Measurements from ENCODE around the gene CTSK.

Gene CTSK

GRCh38 chr1:150820730-150821512 lies 12.9 kb upstream of the CTSK start:
- no peak for TF ChIP-seq CTCF (IDR thresholded peaks at IDR 0.05)
- Mint-ChIP-seq H3K27me3 (ENCODE audit: low read depth, poor library complexity) (no peaks in the 10 kb centered on the region), H3K27ac (peak overlapping the region; percentile 42), H3K4me1 (no peaks in the 10 kb centered on the region), H3K36me3 (ENCODE audit: low read depth) (peaks cover 35% of the 10 kb centered on the region), H3K9me3 (no peaks in the 10 kb centered on the region), H3K4me3 (no peak overlapping the region)
- DNase-seq: no peak

- peaks cover 26% of the 10 kb centered on the region for H3K36me3 Mint-ChIP-seq (ENCODE audit: low read depth)
- H3K27me3 Mint-ChIP-seq (ENCODE audit: low read depth, poor library complexity): no peaks in the 10 kb centered on the region
Measured at GRCh38 chr1:150815871-150816270, 7.8 kb upstream of the CTSK start.

GRCh38 chr1:150813028-150813707 lies 5.1 kb upstream of the CTSK start:
- H3K36me3 Mint-ChIP-seq (ENCODE audit: low read depth): peaks cover 23% of the 10 kb centered on the region
- H3K4me3 Mint-ChIP-seq: no peak overlapping the region
- H3K27me3 Mint-ChIP-seq (ENCODE audit: low read depth, poor library complexity): no peaks in the 10 kb centered on the region
- H3K9me3 Mint-ChIP-seq: no peaks in the 10 kb centered on the region
- H3K27ac Mint-ChIP-seq: no peak overlapping the region
- peaks cover 8% of the 10 kb centered on the region for H3K4me1 Mint-ChIP-seq
- TF ChIP-seq CTCF (IDR thresholded peaks at IDR 0.05): peak; percentile 63
- DNase-seq: peak; percentile 45

More at GRCh38 chr1:150815871-150816270, 7.8 kb upstream of the CTSK start:
- DNase-seq: no peak
- Mint-ChIP-seq H3K4me3 (no peak overlapping the region), H3K9me3 (no peaks in the 10 kb centered on the region), H3K27ac (peak overlapping the region; percentile 70), H3K4me1 (no peaks in the 10 kb centered on the region)
- no peak for TF ChIP-seq CTCF (IDR thresholded peaks at IDR 0.05)

GRCh38 chr1:150810958-150811659 lies 3.0 kb upstream of the CTSK start:
- H3K9me3 Mint-ChIP-seq: no peaks in the 10 kb centered on the region
- H3K4me1 Mint-ChIP-seq: peaks cover 29% of the 10 kb centered on the region
- H3K27me3 Mint-ChIP-seq (ENCODE audit: low read depth, poor library complexity): no peaks in the 10 kb centered on the region
- peaks cover 13% of the 10 kb centered on the region for H3K36me3 Mint-ChIP-seq (ENCODE audit: low read depth)
- H3K27ac Mint-ChIP-seq: no peak overlapping the region
- H3K4me3 Mint-ChIP-seq: no peak overlapping the region
- DNase-seq: no peak
- TF ChIP-seq CTCF (IDR thresholded peaks at IDR 0.05): no peak

- no peak overlapping the region for H3K4me3 Mint-ChIP-seq
Measured at GRCh38 chr1:150809651-150810050, 1.6 kb upstream of the CTSK start.

More at GRCh38 chr1:150809651-150810050, 1.6 kb upstream of the CTSK start:
- H3K4me1 Mint-ChIP-seq: peaks cover 32% of the 10 kb centered on the region
- H3K36me3 Mint-ChIP-seq (ENCODE audit: low read depth): peaks cover 7% of the 10 kb centered on the region
- no peak for DNase-seq
- no peaks in the 10 kb centered on the region for H3K27me3 Mint-ChIP-seq (ENCODE audit: low read depth, poor library complexity)
- H3K27ac Mint-ChIP-seq: no peak overlapping the region
- TF ChIP-seq CTCF (IDR thresholded peaks at IDR 0.05): no peak
- H3K9me3 Mint-ChIP-seq: no peaks in the 10 kb centered on the region
